ENCODE data around the gene TCTN3. TPM values are rescaled to one million over a fixed set of nuclear protein-coding genes. Genes with fewer than 3 reads are reported as not detected.

TCTN3 gene
- polyA plus RNA-seq, 1 experiment = 38.0 TPM

- Histone ChIP-seq H3K4me3 (ENCODE audit: low read depth, low read length) (no peak overlapping the region), H3K36me3 (ENCODE audit: control insufficient read depth, insufficient read depth, low read length) (peaks cover 34% of the 10 kb centered on the region), H3K27me3 (ENCODE audit: control insufficient read depth, insufficient read depth, low read length) (no peaks in the 10 kb centered on the region)
- POLR2A ChIA-PET = no interaction called here
- TF ChIP-seq, protein P1, sequence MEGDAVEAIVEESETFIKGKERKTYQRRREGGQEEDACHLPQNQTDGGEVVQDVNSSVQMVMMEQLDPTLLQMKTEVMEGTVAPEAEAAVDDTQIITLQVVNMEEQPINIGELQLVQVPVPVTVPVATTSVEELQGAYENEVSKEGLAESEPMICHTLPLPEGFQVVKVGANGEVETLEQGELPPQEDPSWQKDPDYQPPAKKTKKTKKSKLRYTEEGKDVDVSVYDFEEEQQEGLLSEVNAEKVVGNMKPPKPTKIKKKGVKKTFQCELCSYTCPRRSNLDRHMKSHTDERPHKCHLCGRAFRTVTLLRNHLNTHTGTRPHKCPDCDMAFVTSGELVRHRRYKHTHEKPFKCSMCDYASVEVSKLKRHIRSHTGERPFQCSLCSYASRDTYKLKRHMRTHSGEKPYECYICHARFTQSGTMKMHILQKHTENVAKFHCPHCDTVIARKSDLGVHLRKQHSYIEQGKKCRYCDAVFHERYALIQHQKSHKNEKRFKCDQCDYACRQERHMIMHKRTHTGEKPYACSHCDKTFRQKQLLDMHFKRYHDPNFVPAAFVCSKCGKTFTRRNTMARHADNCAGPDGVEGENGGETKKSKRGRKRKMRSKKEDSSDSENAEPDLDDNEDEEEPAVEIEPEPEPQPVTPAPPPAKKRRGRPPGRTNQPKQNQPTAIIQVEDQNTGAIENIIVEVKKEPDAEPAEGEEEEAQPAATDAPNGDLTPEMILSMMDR (IDR thresholded peaks at IDR 0.05; ENCODE audit: insufficient read depth, low read depth, low read length) = no peak
- DNase-seq (ENCODE audit: low read depth) = no peak
- CTCF ChIA-PET = interaction anchor here (0.6 to 1.5 kb wide), 3 partner anchors 17 to 224 kb away, joined by 3 read pairs; no protein-coding TSS in a partner anchor
These were observed 75.6 kb downstream of the TCTN3 start for GRCh38 chr10:95618101-95618500.

GRCh38 chr10:95616446-95616845 is 77.3 kb downstream of the TCTN3 start:
- POLR2A ChIA-PET = no interaction called here

More at GRCh38 chr10:95616446-95616845, 77.3 kb downstream of the TCTN3 start:
- CTCF ChIA-PET = interaction anchor here (1.5 kb wide), 1 partner anchor 187 kb away, joined by 3 read pairs; no protein-coding TSS in a partner anchor
- H3K27me3 ChIP-seq (ENCODE audit: control insufficient read depth, insufficient read depth, low read length) = no peaks in the 10 kb centered on the region
- TF ChIP-seq, protein P1 (IDR thresholded peaks at IDR 0.05; ENCODE audit: insufficient read depth, low read depth, low read length) = no peak
- peaks cover 43% of the 10 kb centered on the region for H3K36me3 ChIP-seq (ENCODE audit: control insufficient read depth, insufficient read depth, low read length)
- DNase-seq (ENCODE audit: low read depth) = no peak
- no peak overlapping the region for H3K4me3 ChIP-seq (ENCODE audit: low read depth, low read length)

Other genes with a start within 250 kb of the TCTN3 start
- 1.1 and 1.8 TPM in 2 replicates for gene SORBS1, start 132.6 kb downstream of the TCTN3 start, polyA plus RNA-seq (2011; rRNA removed)
- 109 and 110 TPM in 2 replicates for gene ALDH18A1, start 37.2 kb downstream of the TCTN3 start, polyA plus RNA-seq (2011; rRNA removed)
- gene ENTPD1, start 62.2 kb upstream of the TCTN3 start, polyA plus RNA-seq (2011; rRNA removed) = 0.04 and 0.20 TPM in 2 replicates
- not detected in 2 replicates for gene CC2D2B, start 214.0 kb upstream of the TCTN3 start, polyA plus RNA-seq (2011; rRNA removed)